GM21515 (cell line): ENCODE measurements around the gene SCCPDH.
"Not testable (repeated sequence)": the region's sequence is repeated elsewhere in the genome, so short reads cannot be mapped to it uniquely, and the experiment has no call there.

ENCODE experiments used
- ATAC-seq: cut with Tn5 transposase; IDR thresholded peaks from one replicate; pipeline ENCODE4 v1.9.1; 2021; ENCODE audit not compliant: unreplicated experiment

The SCCPDH gene

DNA sequence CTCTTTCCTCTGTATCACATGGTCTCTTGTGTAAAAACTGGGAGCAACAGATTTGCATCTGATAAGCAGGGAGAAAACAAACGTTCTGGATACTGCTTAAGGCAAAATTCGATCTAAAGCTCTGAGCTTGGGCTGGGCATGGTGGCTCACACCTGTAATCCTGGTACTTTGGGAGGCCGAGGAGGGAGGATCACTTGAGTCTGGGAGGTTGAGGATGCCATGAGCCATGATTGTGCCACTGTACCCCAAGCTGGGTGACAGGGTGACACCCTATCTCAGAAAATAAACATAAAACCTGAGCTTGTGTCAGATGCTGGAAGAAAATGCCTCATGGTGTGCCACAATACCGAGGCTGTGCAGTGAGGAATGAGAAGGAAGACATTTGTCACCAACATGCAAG is 73.9 kb downstream of the SCCPDH start:
- no peak for ATAC-seq

DNA sequence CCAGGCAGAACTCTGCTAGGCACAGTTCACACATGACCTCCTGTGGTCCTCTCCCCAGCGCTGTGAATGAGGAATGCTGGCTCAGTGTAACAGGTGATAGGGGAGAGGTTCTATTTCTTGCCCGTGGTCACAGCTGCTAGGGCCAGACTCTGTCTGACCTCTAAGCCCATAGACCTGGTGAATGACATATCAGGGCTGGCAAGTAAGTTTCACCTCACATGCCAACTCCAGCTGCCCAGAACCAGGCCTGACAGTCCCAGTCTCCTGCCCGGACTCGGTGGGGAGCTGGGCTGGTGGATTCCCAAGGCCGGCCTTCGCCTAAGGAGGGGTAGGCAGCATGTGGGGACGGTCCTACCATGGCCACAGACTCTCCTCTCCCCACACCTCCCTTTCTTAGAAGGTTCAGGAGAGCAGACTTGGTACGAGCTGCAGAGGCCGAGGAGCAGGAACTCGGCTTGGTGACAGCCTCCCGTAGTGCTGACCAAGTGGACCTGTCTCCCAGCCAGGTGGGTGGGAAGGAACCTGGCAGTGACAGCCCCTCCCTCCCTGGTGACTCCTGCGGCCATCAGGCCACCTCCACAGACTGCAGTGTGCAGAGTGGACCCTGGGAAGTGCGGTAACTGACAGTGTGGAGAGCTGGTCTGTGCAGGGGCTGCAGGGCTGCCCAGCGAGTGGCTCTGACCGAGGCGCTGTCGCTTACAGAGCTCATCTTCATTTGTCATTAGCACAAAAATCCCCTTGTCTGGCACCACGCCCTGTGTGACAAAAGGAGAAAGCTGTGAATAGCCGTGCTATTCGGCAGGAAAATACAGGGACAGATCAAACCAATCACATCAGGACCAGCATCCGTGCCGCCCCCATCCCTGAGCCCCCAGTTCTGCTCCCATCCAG is 74.6 kb downstream of the SCCPDH start:
- no peak for ATAC-seq

DNA sequence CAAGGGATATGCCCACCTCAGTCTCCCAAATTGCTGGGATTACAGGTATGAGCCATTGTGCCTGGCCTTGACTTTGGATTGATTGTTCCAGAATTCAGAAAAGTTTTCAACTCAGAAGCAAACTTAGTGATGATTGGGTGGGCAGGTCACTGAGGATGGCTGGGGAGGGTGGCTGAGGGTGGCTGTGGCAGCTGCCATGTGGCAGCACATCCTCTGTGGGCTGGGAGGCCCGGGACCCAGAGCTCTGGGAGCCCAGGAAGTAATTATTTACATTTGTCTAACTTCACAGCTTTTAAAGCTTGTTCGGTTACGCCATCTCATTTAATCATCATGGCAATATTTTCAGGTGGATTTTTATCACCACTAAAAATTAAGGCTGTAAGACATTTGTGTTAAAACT is 76.1 kb downstream of the SCCPDH start:
- ATAC-seq, result no peak

DNA sequence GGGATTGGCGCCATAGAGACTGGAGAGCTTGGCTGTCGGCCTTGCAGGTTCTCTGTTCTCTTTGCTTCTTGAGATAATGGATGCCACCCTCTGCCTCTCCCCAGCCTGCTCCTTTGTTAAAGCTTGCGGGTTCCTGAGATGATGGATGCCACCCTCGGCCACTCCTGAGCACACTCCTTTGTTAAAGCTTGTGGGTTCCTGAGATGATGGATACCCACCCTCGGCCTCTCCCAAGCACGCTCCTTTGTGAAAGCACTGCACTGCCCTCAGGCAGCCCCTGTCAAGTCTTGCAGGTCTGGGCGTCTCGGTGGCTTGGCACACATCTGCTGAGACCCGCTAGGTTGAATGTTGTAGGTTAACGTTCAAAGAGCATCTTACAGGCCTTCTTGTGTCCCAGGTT is 76.5 kb downstream of the SCCPDH start:
- ATAC-seq, result no peak

DNA sequence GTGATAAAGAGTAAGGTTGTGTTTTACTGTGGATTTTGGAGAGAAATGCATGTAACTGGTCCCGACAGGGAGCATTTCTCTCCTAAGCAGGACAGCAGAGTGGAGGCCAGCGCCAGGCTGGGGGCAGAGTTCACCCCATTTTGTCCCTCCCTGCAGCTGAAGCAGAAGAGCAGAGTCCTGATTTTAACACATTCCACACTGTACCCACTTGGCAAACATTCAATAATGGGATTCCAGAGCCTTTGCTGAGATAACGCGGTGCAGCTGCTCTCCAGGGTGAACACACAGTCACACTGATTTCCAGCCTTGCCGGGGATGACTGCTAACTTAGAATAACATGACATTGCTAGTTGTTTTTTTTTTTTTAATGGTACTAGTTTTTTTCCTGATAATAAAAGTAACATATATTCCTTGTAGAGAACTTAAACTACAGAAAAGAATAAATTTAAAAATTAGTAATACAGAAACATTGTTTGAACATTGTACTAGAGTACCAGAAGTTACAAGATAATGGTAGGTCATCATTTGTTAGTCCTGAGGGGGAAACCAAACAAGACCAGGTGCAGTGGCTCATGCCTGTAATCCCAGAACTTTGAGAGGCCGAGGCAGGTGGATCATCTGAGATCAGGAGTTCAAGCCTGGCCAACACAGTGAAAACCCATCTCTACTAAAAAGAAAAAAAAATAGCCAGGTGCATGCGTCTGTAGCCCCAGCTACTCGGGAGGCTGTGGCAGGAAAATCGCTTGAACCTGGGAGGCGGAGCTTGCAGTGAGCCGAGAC is 77.2 kb downstream of the SCCPDH start:
- no peak for ATAC-seq

DNA sequence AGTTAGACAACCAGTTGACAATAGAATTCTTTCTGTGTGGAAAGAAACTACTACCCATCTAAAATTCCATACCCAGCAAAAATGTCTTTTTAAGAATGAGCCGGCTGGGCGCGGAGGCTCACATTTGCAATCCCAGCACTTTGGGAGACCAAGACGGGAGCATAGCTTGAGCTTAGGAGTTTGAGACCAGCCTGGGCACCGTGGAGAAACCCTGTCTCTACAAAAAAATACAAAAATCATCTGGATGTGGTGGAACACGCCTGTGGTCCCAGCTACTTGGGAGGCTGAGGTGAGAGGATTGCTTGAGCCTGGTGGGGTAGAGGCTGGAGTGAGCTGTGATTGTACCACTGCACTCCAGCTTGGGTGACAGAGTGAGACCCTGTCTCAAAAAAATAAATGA is 79.2 kb downstream of the SCCPDH start:
- no peak for ATAC-seq

DNA sequence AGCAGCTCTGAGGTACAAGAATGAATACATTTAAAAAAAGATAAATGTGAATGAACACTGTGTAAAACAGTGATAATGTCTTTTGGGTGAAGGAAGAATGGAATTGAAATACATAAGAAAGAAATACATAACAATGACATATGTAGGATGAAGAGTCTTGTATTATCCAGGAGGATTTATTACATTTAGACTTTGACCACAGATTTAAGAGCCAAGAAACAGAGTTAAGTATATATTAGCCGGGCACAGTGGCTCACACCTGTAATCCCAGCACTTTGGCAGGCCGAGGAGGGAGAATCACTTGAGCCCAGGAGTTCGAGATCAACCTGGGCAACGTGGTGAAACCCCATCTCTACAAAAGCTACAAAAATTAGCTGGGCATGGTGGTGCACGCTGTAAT is 79.7 kb downstream of the SCCPDH start:
- ATAC-seq, result no peak

DNA sequence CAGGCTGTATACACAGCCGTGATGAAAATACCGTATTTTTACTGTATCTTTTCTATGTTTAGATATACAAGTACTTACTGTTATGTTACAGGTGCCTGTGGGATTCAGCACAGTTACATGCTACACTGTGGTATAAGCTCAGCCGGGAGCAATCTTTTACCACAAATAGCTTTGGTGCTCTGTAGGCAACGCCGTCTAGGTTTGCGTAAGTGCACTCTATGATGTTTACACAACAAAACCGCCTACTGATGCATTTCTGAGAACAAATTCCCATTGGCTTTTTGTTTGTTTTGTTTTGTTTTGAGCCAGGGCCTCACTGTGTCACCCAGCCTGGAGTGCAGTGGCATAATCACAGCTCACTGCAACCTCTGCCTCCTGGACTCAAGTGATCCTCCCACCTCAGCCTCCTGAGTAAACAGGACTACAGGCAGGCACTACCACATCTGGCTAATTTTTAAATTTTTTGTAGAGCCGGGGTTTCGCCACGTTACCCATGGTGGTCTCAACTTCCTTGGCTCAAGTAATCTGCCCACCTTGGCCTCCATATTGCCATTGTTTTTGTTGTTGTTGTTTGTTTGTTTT is 81.0 kb downstream of the SCCPDH start:
- ATAC-seq, result no peak

DNA sequence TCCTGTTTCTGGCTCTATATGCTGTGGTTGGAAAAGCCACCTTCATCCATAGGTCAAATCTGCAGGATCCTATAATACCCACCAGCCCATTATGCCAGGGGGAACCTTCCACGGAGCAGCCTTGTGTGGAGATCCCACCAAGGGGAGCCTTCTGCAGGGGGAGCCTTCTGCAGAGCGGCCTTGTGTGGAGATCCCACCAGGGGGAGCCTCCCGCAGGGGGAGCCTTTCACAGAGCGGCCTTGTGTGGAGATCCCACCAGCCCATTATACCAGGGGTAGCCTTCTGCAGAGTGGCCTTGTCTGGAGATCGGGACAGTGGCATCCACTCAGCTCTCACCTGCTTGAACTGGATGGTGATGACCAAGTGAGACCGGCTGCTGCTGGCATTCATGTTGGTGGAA is 85.3 kb downstream of the SCCPDH start:
- no peak for ATAC-seq

DNA sequence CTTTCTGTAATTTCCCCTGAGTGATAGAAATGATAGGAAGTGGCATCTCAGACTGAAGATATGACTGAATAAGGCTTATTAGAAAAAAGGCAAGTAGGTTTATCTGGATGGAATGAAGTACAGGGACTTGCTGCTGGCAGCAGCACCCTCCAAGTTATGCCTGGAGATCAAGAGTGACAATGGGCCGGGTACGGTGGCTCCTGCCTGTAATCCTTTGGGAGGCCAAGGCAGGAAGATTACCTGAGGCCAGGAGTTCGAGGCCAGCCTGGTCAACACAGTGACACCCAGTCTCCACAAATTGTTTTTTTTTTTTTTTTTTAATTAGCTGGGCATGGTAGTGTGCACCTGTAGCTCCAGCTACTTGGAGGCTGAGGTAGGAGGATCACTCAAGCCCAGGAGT is 87.8 kb downstream of the SCCPDH start:
- ATAC-seq, result no peak

DNA sequence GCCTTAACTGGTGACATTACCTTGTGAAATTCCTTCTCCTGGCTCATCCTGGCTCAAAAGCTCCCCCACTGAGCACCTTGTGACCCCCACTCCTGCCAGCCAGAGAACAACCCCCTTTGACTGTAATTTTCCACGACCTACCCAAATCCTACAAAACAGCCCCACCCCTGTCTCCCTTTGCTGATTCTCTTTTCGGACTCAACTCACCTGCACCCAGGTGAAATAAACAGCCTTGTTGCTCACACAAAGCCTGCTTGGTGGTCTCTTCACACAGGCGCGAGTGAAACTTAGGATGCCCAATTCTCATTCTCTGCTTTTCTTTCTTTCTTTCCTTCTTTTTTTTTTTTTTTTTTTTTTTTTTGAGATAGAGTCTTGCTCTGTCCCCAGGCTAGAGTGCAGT is 89.1 kb downstream of the SCCPDH start:
- not testable (repeated sequence) for ATAC-seq

DNA sequence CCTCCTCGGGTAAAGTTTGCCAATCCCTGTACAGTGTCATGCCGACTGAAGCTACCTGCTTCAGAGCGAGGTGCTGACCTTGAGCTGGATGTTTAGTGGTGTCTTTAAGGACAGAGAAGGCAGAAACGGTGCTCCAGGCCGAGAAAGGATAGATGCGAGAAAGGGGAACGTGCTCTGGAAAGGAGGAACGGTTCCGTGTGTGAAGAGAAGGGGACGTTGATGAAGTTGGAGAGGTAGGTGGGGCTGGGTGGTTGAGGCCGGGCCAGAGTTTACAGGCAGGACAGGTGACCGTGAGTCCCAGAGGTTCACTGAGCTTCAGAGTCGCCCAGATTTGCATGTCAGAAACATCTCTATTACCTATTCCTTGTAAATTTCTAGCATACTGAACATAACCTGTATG is 90.7 kb downstream of the SCCPDH start:
- ATAC-seq, result no peak

DNA sequence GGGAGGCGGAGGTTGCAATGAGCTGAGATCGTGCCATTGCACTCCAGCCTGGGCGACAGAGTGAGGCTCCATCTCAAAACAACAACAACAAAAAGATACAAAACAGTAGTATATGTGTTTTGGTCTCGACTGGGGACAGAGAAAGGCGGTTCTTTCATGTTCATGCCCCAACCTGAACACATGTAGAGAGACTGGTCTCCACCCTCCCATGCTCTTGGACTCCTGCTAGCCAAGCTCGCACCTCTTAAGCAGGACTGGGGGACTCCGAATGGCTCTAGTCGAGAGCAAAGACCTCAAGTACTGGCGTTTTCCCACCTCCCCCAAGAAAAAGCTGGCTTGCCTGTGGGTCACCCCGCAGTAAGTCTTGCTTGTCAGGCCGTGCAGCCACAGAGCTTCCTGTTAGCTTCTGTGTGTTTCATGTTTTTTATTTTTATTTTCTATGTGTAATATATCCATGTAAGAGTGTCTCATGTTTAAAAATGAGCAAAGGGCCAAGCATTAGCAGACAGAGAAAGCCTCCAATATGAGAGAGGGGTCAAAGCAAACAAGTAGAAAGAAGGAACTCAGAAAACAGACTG is 91.6 kb downstream of the SCCPDH start:
- ATAC-seq, result no peak
